H1 (cell line): Measurements from ENCODE around the gene PHLPP1. TPM values are rescaled to one million over a fixed set of nuclear protein-coding genes. Genes with fewer than 3 reads are reported as not detected.

Experiments
- SAP30 ChIP-seq: fragments of 300-600 bp; sonication (generic); IDR thresholded peaks from 2 replicates; pipeline ENCODE4 v1.7.1; 2012; ENCODE audit warnings: low read length, moderate library complexity, mild to moderate bottlenecking, inconsistent platforms; ENCODE audit not compliant: insufficient read depth, insufficient replicate concordance
- SRF ChIP-seq: IDR thresholded peaks from 2 replicates; pipeline ENCODE4 v1.6.1; 2011; ENCODE audit warnings: mild to moderate bottlenecking, low read depth, low read length, moderate library complexity
- TBP ChIP-seq: IDR thresholded peaks from 2 replicates; pipeline ENCODE4 v1.6.1; 2011; ENCODE audit warnings: low read depth, low read length, improper control_type of control experiment
- polyA plus RNA-seq, 7 experiments: library from polyadenylated mRNA; depleted of rRNA in 3 of 7; stranded (reverse) in 5 of 7; unstranded in 2 of 7; fragments of >200 nt in 5 of 7; fragments of 200-250 nt in 2 of 7; gene quantifications; 1 replicate in 5 of 7; 2 replicates in 1 of 7; 4 replicates in 1 of 7; pipeline versions ENCODE4 v1.2.1 to v1.2.3, GENCODE V29; 2011 to 2013; ENCODE audit warnings: missing spikeins in 2 of 7, mixed read lengths in 2 of 7
- total RNA-seq: library from RNA; stranded (reverse); fragmentation: NEBNext Ultra II Directional; extraction: Animal tissue kit (Norgen Biotek cat#: 25700); gene quantifications from 2 replicates; pipeline ENCODE4 v1.2.1, GENCODE V29; 2021
- TF ChIP-seq, protein P1 (sequence below), 3 experiments: IDR thresholded peaks; 1 replicate in 2 of 3; 2 replicates in 1 of 3; pipeline versions ENCODE4 v1.5.1 to v1.6.1; 2011; ENCODE audit warnings: low read length in 3 of 3, mild to moderate bottlenecking in 3 of 3, inconsistent platforms in 2 of 3, low read depth in 1 of 3, moderate library complexity in 1 of 3; ENCODE audit not compliant: insufficient read depth in 1 of 3; ENCODE audit errors: control extremely low read depth in 1 of 3

PHLPP1 gene
- total and polyA plus RNA-seq, 2 of the 8 experiments (the other 6 are each of a cell fraction or from before 2014, with no cell fraction given), result 28.0 to 66.3 TPM

DNA sequence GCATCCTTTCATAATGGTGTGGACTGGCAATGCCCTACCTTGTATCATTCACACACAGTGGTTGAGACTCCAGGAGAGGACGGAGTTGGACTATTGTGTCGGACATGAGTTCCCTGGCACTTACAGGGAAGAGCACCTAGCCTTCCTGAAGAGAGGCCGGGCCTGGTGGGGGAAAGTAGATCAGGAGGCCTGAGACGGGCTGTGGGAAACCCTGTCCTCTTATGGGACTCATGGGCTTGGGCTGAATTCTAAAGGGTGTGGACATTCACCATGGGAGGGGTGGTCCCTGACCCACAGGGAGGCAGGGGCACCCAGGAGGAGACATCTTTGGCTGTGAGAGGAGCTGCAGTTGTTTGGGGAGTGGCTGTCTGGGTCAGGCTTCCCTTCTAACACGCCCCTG, 286.5 kb downstream of the PHLPP1 start (continued):
- TF ChIP-seq TBP (no peak), SAP30 (no peak), SRF (no peak)
- TF ChIP-seq, protein P1, sequence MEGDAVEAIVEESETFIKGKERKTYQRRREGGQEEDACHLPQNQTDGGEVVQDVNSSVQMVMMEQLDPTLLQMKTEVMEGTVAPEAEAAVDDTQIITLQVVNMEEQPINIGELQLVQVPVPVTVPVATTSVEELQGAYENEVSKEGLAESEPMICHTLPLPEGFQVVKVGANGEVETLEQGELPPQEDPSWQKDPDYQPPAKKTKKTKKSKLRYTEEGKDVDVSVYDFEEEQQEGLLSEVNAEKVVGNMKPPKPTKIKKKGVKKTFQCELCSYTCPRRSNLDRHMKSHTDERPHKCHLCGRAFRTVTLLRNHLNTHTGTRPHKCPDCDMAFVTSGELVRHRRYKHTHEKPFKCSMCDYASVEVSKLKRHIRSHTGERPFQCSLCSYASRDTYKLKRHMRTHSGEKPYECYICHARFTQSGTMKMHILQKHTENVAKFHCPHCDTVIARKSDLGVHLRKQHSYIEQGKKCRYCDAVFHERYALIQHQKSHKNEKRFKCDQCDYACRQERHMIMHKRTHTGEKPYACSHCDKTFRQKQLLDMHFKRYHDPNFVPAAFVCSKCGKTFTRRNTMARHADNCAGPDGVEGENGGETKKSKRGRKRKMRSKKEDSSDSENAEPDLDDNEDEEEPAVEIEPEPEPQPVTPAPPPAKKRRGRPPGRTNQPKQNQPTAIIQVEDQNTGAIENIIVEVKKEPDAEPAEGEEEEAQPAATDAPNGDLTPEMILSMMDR (IDR thresholded peaks at IDR 0.05; ENCODE audit: control extremely low read depth in 1 of 3, insufficient read depth in 1 of 3, low read depth in 1 of 3, low read length in 3 of 3), result no peak
